Heart right ventricle (tissue), 16 donors: Measurements from ENCODE around the gene SPDYE4. TPM values are rescaled to one million over a fixed set of nuclear protein-coding genes. Genes with fewer than 3 reads are reported as not detected.

Experiments used
- ATAC-seq, 8 donors: fragments of 200-7000 bp; cut with Tn5 transposase; one replicate each; pipeline ENCODE4 v1.9.1; 2020; ENCODE audit warnings: mild to moderate bottlenecking in 8 of 8, moderate library complexity in 8 of 8, moderate number of reproducible peaks in 1 of 8
- DNase-seq, 2 donors: peaks; one replicate each; pipeline ENCODE4 v3.0.0-alpha.2; 2020
- H3K27ac ChIP-seq, 10 donors: fragments of 200-600 bp; sonication (generic) in 2 of 10; one replicate each; pipeline versions ENCODE4 v1.5.0 to v1.8.0; 2020 to 2022; ENCODE audit warnings: mild to moderate bottlenecking in 3 of 10
- H3K27me3 ChIP-seq, 7 donors: fragments of 200-600 bp; one replicate each; pipeline ENCODE4 v1.8.0; 2021 to 2022; ENCODE audit warnings: mild to moderate bottlenecking in 2 of 7
- H3K36me3 ChIP-seq, 9 donors: fragments of 200-600 bp; sonication (generic) in 1 of 9; one replicate each; pipeline versions ENCODE4 v1.5.0 to v1.8.0; 2020 to 2022; ENCODE audit warnings: mild to moderate bottlenecking in 2 of 9
- H3K4me1 ChIP-seq, 9 donors: fragments of 200-600 bp; sonication (generic) in 1 of 9; one replicate each; pipeline versions ENCODE4 v1.5.0 to v1.8.0; 2020 to 2022; ENCODE audit warnings: mild to moderate bottlenecking in 4 of 9
- H3K4me3 ChIP-seq, 10 donors: fragments of 200-600 bp; sonication (generic) in 2 of 10; one replicate each; pipeline versions ENCODE4 v1.5.0 to v1.8.0; 2020 to 2022; ENCODE audit warnings: mild to moderate bottlenecking in 7 of 10, moderate library complexity in 2 of 10
- H3K9me3 ChIP-seq, 11 donors: fragments of 200-600 bp in 10 of 11; sonication (generic) in 2 of 11; one replicate each; pipeline versions ENCODE4 v1.5.0 to v1.8.0; 2013 to 2022; ENCODE audit warnings: mild to moderate bottlenecking in 2 of 11, control low read depth in 1 of 11, moderate library complexity in 1 of 11
- WGBS, 2 donors: extraction: QIAGEN DNeasy Blood & Tissue Kit; methylation state at CpG; one replicate each; pipeline ENCODE4 v1.1.7; 2013; ENCODE audit warnings: inconsistent platforms in 1 of 2; 5-methylcytosine and 5-hydroxymethylcytosine counted together
- intact Hi-C, 10 donors: fragments of 100-400 bp; cut with DNase I; formaldehyde crosslinking; loops; one replicate each; pipeline versions ENCODE4 v1.11.1 to v1.14.2; 2022
- polyA plus RNA-seq, 2 donors: library from polyadenylated mRNA; stranded (reverse); fragments of 200-250 nt; gene quantifications; one replicate each; pipeline ENCODE4 v1.2.3, GENCODE V29; 2013
- total RNA-seq, 10 donors: library from RNA; stranded (reverse); fragmentation: NEBNext Ultra II Directional in 3 of 10; extraction: Animal tissue kit (Norgen Biotek cat#: 25700) in 3 of 10; gene quantifications; one replicate each; pipeline versions ENCODE4 v1.2.1 to v1.2.4, GENCODE V29; 2021 to 2023
- TF ChIP-seq, protein P1 (sequence below), 9 donors: fragments of 200-600 bp; sonication (generic) in 2 of 9; IDR thresholded peaks; one replicate each; pipeline versions ENCODE4 v1.5.0 to v1.8.0; 2021 to 2022; ENCODE audit warnings: antibody characterized with exemption in 9 of 9, mild to moderate bottlenecking in 5 of 9, moderate library complexity in 1 of 9
- donor health status: Arrhythmogenic right ventricular cardiomyopathy.
- donor health status: ischemic (EF 13 %, LVEDD 7.1; RV severe dilation, severe dysfunction).
- donor health status: healthy with polysubstance abuse.
- donor health status: DM: no; HTN: yes; CAD: no.
- donor health status: DM: no; HTN: no; CAD: no.
- donor health status: ischemic (EF 25% LVEDD 6.9; RV normal size, moderate dysfunction).
- donor health status: ischemic (EF 25% LVEDD 5.7; RV mildly dilated, moderate dysfunction).
- donor health status: healthy.
- donor health status: DM: yes; HTN: yes; CAD: no.
- donor health status: Ischemic cardiomyopathy.
- donor health status: ischemic (EF 35%, LVEDD 5.7; RV mildly dilated, moderate dysfunction).
- donor health status: nonischemic (EF 11% LVEDD 7.7; RV severe dilation, severe dysfunction).
- donor health status: DM: yes; HTN: yes; CAD: no.
- donor health status: PGD.
- donor health status: ischemic (EF 29% LVEDD 5.4; RV normal size, mild dysfunction).
- donor health status: nonischemic (EF 23%, LVEDD 6.1; RV moderate dilation, normal function).

SPDYE4 gene
- total and polyA plus RNA-seq, 12 donors = not detected

DNA sequence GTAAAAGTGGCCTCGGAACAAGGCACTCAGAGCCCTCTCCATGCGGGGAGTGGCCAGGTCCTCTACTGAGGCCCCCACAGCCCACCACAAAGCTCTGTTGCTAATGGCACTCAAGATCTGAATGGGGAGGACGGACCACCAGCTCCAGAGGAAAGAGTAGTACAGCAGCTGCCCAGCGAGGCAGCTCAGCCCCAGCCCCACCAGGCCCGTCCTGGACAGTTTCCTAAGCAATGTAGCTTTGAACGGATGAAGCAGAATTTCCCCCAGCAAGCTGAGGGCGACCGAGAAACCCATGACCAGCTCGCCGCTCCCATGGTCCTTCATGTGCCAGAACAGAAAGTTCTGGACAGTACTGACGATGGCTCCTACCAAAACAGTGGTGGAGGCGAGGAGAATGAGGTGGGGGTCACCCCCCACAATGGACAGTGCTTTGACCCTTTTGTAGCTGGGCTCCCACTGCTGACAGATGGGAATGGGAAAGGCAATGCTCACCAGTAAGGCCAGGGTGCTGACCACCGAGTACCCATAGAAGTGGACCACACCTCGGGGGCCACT, 39.4 kb upstream of the SPDYE4 start:
- TF ChIP-seq, protein P1, sequence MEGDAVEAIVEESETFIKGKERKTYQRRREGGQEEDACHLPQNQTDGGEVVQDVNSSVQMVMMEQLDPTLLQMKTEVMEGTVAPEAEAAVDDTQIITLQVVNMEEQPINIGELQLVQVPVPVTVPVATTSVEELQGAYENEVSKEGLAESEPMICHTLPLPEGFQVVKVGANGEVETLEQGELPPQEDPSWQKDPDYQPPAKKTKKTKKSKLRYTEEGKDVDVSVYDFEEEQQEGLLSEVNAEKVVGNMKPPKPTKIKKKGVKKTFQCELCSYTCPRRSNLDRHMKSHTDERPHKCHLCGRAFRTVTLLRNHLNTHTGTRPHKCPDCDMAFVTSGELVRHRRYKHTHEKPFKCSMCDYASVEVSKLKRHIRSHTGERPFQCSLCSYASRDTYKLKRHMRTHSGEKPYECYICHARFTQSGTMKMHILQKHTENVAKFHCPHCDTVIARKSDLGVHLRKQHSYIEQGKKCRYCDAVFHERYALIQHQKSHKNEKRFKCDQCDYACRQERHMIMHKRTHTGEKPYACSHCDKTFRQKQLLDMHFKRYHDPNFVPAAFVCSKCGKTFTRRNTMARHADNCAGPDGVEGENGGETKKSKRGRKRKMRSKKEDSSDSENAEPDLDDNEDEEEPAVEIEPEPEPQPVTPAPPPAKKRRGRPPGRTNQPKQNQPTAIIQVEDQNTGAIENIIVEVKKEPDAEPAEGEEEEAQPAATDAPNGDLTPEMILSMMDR (IDR thresholded peaks at IDR 0.05) = no peak
- H3K27me3 ChIP-seq = peaks cover 0 to 14% (median 9%) of the 10 kb centered on the region in 7 donors
- H3K27ac ChIP-seq = no peak overlapping the region
- no peak for DNase-seq
- no peaks in the 10 kb centered on the region for H3K9me3 ChIP-seq
- peaks cover 0 to 4% (median 0%) of the 10 kb centered on the region in 9 donors for H3K36me3 ChIP-seq
- 84 to 89% methylated on average over 14 of the region's 14 CpGs for WGBS, 2 donors
- intact Hi-C loops = loop anchor here in 1 of 10 donors (10.0 kb wide), 1 partner anchor 63 kb away; no protein-coding TSS in a partner anchor
- peaks cover 0 to 21% (median 0%) of the 10 kb centered on the region in 9 donors for H3K4me1 ChIP-seq
- no peak for ATAC-seq
- no peak overlapping the region for H3K4me3 ChIP-seq

DNA sequence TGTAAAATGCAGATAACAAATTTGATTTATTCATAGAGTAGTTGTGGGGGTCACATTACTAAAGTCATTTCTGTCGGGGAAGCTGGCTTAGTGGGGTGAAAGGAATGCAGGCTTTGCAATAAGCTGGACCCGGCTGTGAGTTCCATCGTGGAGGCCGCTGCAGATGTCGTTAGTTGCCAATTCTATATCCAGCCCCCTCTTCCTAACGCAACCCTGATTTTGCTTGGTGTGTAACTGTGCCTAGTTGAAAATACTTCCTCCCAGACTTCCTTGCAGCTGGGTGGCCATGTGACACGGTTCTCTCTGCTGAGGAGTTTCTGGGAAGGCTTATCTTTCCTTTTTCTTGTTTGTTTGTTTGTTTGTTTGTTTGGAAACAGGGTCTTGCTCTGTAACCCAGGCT, 36.3 kb upstream of the SPDYE4 start:
- Histone ChIP-seq H3K27me3 (peaks cover 0 to 13% (median 9%) of the 10 kb centered on the region in 7 donors), H3K4me1 (peaks cover 0 to 25% (median 0%) of the 10 kb centered on the region in 9 donors), H3K4me3 (no peak overlapping the region), H3K36me3 (no peaks in the 10 kb centered on the region), H3K9me3 (peaks cover 0 to 14% (median 9%) of the 10 kb centered on the region in 11 donors), H3K27ac (peak overlapping the region in 1 of 10 donors; percentile 79)
- TF ChIP-seq, protein P1 (IDR thresholded peaks at IDR 0.05) = no peak
- 40 to 67% methylated on average over 7 of the region's 7 CpGs for WGBS, 2 donors
- ATAC-seq = peak in 1 of 8 donors; percentile 63
- intact Hi-C loops = loop anchor here in 1 of 10 donors (10.0 kb wide), 1 partner anchor 60 kb away; no protein-coding TSS in a partner anchor
- no peak for DNase-seq

GRCh38 chr17:8793649-8794048, 35.3 kb upstream of the SPDYE4 start:
- DNase-seq (no peak), ATAC-seq (no peak)
- intact Hi-C loops = loop anchor here in 1 of 10 donors (10.0 kb wide), 1 partner anchor 59 kb away; no protein-coding TSS in a partner anchor
- TF ChIP-seq, protein P1 (IDR thresholded peaks at IDR 0.05) = no peak
- Histone ChIP-seq H3K9me3 (peaks cover 0 to 14% (median 9%) of the 10 kb centered on the region in 11 donors), H3K27me3 (peaks cover 0 to 4% (median 1%) of the 10 kb centered on the region in 7 donors), H3K4me3 (no peak overlapping the region), H3K36me3 (no peaks in the 10 kb centered on the region), H3K27ac (peak overlapping the region in 1 of 10 donors; percentile 79), H3K4me1 (peaks cover 0 to 26% (median 0%) of the 10 kb centered on the region in 9 donors)
- 63 to 72% methylated on average over 2 of the region's 2 CpGs for WGBS, 2 donors

DNA sequence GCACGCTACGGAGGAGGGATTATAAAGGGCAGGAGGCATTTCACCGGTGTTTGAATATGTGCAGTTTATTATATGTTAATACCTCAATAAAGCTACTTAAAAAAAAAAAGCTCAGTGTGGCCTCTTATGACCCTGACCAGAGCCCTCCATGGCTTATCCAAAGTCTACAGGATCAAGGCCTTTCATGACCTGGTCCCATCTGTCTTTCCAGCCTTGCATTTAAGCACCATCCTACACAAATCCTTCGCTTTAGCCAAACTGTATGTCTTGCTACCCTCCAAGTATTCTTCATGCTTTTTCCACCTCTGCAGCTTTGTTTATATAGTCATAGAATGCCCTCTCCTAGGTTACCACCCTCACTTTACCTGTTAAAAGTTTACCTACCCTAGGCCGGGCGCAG, 34.3 kb upstream of the SPDYE4 start:
- intact Hi-C loops = loop anchor here in 1 of 10 donors (10.0 kb wide), 1 partner anchor 58 kb away; no protein-coding TSS in a partner anchor
- DNase-seq (no peak), ATAC-seq (no peak)
- Histone ChIP-seq H3K36me3 (no peaks in the 10 kb centered on the region), H3K27me3 (no peaks in the 10 kb centered on the region), H3K4me1 (peaks cover 0 to 26% (median 0%) of the 10 kb centered on the region in 9 donors), H3K9me3 (peaks cover 0 to 14% (median 9%) of the 10 kb centered on the region in 11 donors), H3K27ac (no peak overlapping the region), H3K4me3 (no peak overlapping the region)
- WGBS, 2 donors = 63 to 85% methylated on average over 6 of the region's 6 CpGs
- TF ChIP-seq, protein P1 (IDR thresholded peaks at IDR 0.05) = no peak
